ENCODE data around the gene REV3L.
A peak's percentile ranks its signal among the peaks of the same experiment; 100 is the strongest.
"Not testable (repeated sequence)": the region's sequence is repeated elsewhere in the genome, so short reads cannot be mapped to it uniquely, and the experiment has no call there.

Gene REV3L

GRCh38 chr6:111290689-111291335, 192.2 kb downstream of the REV3L start:
- DNase-seq = not testable (repeated sequence)

GRCh38 chr6:111284356-111284755, 198.7 kb downstream of the REV3L start:
- not testable (repeated sequence) for DNase-seq

- DNase-seq = no peak
Measured at GRCh38 chr6:111283707-111284106, 199.3 kb downstream of the REV3L start.

GRCh38 chr6:111282515-111282914, 200.5 kb downstream of the REV3L start:
- DNase-seq = no peak

GRCh38 chr6:111280445-111280955, 202.5 kb downstream of the REV3L start:
- DNase-seq = no peak

GRCh38 chr6:111278731-111279130, 204.3 kb downstream of the REV3L start:
- no peak for DNase-seq

- no peak for DNase-seq
Measured at GRCh38 chr6:111277819-111278218, 205.2 kb downstream of the REV3L start.

- DNase-seq = no peak
Measured at GRCh38 chr6:111276736-111277135, 206.3 kb downstream of the REV3L start.

GRCh38 chr6:111276335-111276734, 206.7 kb downstream of the REV3L start:
- no peak for DNase-seq

- no peak for DNase-seq
Measured at GRCh38 chr6:111274593-111275217, 208.3 kb downstream of the REV3L start.

GRCh38 chr6:111270121-111270520, 212.9 kb downstream of the REV3L start:
- no peak for DNase-seq

- no peak for DNase-seq
Measured at GRCh38 chr6:111269401-111269970, 213.5 kb downstream of the REV3L start.

GRCh38 chr6:111267764-111268333, 215.2 kb downstream of the REV3L start:
- DNase-seq = no peak

- no peak for DNase-seq
Measured at GRCh38 chr6:111266276-111266675, 216.7 kb downstream of the REV3L start.

- DNase-seq = no peak
Measured at GRCh38 chr6:111265842-111266241, 217.2 kb downstream of the REV3L start.

GRCh38 chr6:111263837-111264236, 219.2 kb downstream of the REV3L start:
- no peak for DNase-seq

- DNase-seq = no peak
Measured at GRCh38 chr6:111260570-111261298, 222.3 kb downstream of the REV3L start.

- peak; percentile 91 to 98 for DNase-seq
Measured at GRCh38 chr6:111259089-111259831, 223.8 kb downstream of the REV3L start.

- no peak for DNase-seq
Measured at GRCh38 chr6:111258615-111259088, 224.4 kb downstream of the REV3L start.

GRCh38 chr6:111258010-111258409, 225.0 kb downstream of the REV3L start:
- no peak for DNase-seq

- no peak for DNase-seq
Measured at GRCh38 chr6:111256646-111257045, 226.4 kb downstream of the REV3L start.

- DNase-seq = not testable (repeated sequence)
Measured at GRCh38 chr6:111255838-111256237, 227.2 kb downstream of the REV3L start.
